ENCODE data around the gene POMGNT2.

Gene POMGNT2

GRCh38 chr3:43105596-43106292 is at the start of gene POMGNT2 (continued):
- TF ChIP-seq ZNF624 (tag by site-specific recombination; IDR thresholded peaks at IDR 0.05): no peak
- TF ChIP-seq ZNF350 (tag by site-specific recombination; IDR thresholded peaks at IDR 0.05): no peak
- TF ChIP-seq ZBTB17 (tag by site-specific recombination; IDR thresholded peaks at IDR 0.05): peak; percentile 67

DNA sequence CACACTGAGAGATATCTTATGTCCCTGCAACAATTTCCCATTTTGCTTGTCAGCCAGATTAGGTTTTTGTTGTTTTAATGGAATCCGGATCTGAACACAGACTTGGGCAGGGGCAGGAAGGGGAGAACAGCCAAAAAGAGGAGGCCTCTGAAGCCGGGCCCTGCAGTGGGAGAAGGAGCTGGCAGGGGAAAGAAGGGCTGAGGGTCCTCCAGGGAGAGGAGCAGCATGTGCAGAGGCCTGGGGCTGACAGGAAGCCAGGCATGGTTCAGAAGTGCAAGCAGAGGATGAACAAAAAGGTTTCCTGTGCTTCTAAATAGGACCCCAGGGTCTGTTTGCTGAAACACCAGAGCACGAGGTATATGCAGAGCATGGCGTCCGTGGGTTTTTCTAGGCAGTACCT is 49.1 kb upstream of the POMGNT2 start:
- Histone ChIP-seq H3K4me1 (ENCODE audit: control insufficient read depth, insufficient read depth, low read length) (no peaks in the 10 kb centered on the region), H3K9me3 (ENCODE audit: control insufficient read depth, insufficient read depth, low read depth, low read length) (no peaks in the 10 kb centered on the region), H3K36me3 (ENCODE audit: control insufficient read depth in 2 of 2, insufficient read depth in 1 of 2, low read length in 2 of 2) (no peaks in the 10 kb centered on the region), H3K27ac (ENCODE audit: extremely low read depth, low read depth, low read length) (no peak overlapping the region), H3K4me3 (ENCODE audit: low read depth, low read length) (no peak overlapping the region)
- no peak for TF ChIP-seq ZEB2 (tag by site-specific recombination; IDR thresholded peaks at IDR 0.05)
- TF ChIP-seq ZNF175 (tag by site-specific recombination; IDR thresholded peaks at IDR 0.05): no peak
- TF ChIP-seq ZNF24 (tag by site-specific recombination; IDR thresholded peaks at IDR 0.05): no peak
- TF ChIP-seq ZNF366 (tag by site-specific recombination; conservative IDR thresholded peaks at IDR 0.05): no peak
- TF ChIP-seq ZNF747 (tag by site-specific recombination; IDR thresholded peaks at IDR 0.05): no peak
- TF ChIP-seq, protein P1, sequence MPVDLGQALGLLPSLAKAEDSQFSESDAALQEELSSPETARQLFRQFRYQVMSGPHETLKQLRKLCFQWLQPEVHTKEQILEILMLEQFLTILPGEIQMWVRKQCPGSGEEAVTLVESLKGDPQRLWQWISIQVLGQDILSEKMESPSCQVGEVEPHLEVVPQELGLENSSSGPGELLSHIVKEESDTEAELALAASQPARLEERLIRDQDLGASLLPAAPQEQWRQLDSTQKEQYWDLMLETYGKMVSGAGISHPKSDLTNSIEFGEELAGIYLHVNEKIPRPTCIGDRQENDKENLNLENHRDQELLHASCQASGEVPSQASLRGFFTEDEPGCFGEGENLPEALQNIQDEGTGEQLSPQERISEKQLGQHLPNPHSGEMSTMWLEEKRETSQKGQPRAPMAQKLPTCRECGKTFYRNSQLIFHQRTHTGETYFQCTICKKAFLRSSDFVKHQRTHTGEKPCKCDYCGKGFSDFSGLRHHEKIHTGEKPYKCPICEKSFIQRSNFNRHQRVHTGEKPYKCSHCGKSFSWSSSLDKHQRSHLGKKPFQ (tag by site-specific recombination; IDR thresholded peaks at IDR 0.05): no peak
- TF ChIP-seq ZNF549 (tag by site-specific recombination; IDR thresholded peaks at IDR 0.05): no peak
- TF ChIP-seq ZSCAN4 (tag by site-specific recombination; IDR thresholded peaks at IDR 0.05): no peak
- TF ChIP-seq ZNF529 (tag by site-specific recombination; IDR thresholded peaks at IDR 0.05; ENCODE audit: insufficient replicate concordance): no peak
- TF ChIP-seq, protein P2, sequence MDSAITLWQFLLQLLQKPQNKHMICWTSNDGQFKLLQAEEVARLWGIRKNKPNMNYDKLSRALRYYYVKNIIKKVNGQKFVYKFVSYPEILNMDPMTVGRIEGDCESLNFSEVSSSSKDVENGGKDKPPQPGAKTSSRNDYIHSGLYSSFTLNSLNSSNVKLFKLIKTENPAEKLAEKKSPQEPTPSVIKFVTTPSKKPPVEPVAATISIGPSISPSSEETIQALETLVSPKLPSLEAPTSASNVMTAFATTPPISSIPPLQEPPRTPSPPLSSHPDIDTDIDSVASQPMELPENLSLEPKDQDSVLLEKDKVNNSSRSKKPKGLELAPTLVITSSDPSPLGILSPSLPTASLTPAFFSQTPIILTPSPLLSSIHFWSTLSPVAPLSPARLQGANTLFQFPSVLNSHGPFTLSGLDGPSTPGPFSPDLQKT (IDR thresholded peaks at IDR 0.05; ENCODE audit: borderline replicate concordance, low read depth, low read length): no peak
- TF ChIP-seq, protein P3, sequence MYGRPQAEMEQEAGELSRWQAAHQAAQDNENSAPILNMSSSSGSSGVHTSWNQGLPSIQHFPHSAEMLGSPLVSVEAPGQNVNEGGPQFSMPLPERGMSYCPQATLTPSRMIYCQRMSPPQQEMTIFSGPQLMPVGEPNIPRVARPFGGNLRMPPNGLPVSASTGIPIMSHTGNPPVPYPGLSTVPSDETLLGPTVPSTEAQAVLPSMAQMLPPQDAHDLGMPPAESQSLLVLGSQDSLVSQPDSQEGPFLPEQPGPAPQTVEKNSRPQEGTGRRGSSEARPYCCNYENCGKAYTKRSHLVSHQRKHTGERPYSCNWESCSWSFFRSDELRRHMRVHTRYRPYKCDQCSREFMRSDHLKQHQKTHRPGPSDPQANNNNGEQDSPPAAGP (tag by site-specific recombination; IDR thresholded peaks at IDR 0.05): no peak
- TF ChIP-seq, protein P4, sequence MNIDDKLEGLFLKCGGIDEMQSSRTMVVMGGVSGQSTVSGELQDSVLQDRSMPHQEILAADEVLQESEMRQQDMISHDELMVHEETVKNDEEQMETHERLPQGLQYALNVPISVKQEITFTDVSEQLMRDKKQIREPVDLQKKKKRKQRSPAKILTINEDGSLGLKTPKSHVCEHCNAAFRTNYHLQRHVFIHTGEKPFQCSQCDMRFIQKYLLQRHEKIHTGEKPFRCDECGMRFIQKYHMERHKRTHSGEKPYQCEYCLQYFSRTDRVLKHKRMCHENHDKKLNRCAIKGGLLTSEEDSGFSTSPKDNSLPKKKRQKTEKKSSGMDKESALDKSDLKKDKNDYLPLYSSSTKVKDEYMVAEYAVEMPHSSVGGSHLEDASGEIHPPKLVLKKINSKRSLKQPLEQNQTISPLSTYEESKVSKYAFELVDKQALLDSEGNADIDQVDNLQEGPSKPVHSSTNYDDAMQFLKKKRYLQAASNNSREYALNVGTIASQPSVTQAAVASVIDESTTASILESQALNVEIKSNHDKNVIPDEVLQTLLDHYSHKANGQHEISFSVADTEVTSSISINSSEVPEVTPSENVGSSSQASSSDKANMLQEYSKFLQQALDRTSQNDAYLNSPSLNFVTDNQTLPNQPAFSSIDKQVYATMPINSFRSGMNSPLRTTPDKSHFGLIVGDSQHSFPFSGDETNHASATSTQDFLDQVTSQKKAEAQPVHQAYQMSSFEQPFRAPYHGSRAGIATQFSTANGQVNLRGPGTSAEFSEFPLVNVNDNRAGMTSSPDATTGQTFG (tag by site-specific recombination; IDR thresholded peaks at IDR 0.05; ENCODE audit: borderline replicate concordance): no peak
- TF ChIP-seq ZNF571 (tag by site-specific recombination; IDR thresholded peaks at IDR 0.05): no peak
- TF ChIP-seq ZNF121 (tag by site-specific recombination; IDR thresholded peaks at IDR 0.05): no peak
- TF ChIP-seq, protein P5, sequence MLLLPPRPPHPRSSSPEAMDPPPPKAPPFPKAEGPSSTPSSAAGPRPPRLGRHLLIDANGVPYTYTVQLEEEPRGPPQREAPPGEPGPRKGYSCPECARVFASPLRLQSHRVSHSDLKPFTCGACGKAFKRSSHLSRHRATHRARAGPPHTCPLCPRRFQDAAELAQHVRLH (tag by site-specific recombination; IDR thresholded peaks at IDR 0.05): no peak
- TF ChIP-seq ZNF311 (tag by site-specific recombination; IDR thresholded peaks at IDR 0.05; ENCODE audit: borderline replicate concordance): no peak
- no peak for TF ChIP-seq ZNF292 (tag by site-specific recombination; IDR thresholded peaks at IDR 0.05; ENCODE audit: borderline replicate concordance, low read depth)
- TF ChIP-seq SP2 (tag by site-specific recombination; IDR thresholded peaks at IDR 0.05): no peak
- TF ChIP-seq ZFP37 (tag by site-specific recombination; IDR thresholded peaks at IDR 0.05): no peak
- POLR2A ChIA-PET: no interaction called here
- CTCF ChIA-PET: interaction anchor here (0.6 to 8.4 kb wide), 3 partner anchors 14 to 321 kb away, joined by 3 to 74 read pairs (median 3); no protein-coding TSS in a partner anchor
